Coronary artery (tissue), 2 donors: ENCODE measurements around the gene RASGEF1B.

Source experiments
- DNase-seq: peaks from one replicate; pipeline ENCODE4 v3.0.0-alpha.2; 2017; ENCODE audit warnings: low spot score
- H3K27ac ChIP-seq, 2 donors: fragments of 200-600 bp; sonication (generic); one replicate each; pipeline ENCODE4 v1.5.1; 2016 to 2019
- H3K4me3 ChIP-seq: fragments of 200-600 bp; sonication (generic); 2 replicates; pipeline ENCODE4 v1.5.1; 2016; ENCODE audit warnings: mild to moderate bottlenecking, moderate library complexity
- CTCF ChIP-seq: fragments of 200-600 bp; sonication (generic); IDR thresholded peaks from one replicate; pipeline ENCODE4 v1.5.1; 2019; ENCODE audit warnings: antibody characterized with exemption

Gene RASGEF1B

GRCh38 chr4:81424816-81425755 is 46.6 kb downstream of the RASGEF1B start:
- no peak overlapping the region for H3K4me3 ChIP-seq
- H3K27ac ChIP-seq = no peak overlapping the region
- TF ChIP-seq CTCF = no peak
- DNase-seq = no peak

DNA sequence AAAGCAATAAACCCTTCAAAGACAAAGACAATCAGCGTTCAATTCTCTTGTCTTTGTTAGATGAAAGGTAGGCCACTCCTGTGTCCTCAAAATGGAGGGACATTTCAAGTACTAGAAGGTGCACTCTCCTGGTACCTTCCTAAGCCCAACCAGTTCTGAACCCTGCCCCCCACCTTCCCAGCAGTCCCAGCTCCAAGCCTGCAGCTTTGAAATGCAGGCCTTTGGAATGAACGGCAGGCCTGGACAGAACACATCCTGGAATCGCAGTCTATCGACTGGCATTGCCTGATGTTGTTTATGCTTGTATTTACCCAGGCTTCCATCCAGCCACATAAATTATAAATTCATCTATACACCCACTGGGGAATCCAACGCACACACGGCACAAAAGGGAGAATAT is 47.4 kb downstream of the RASGEF1B start:
- TF ChIP-seq CTCF = no peak
- no peak overlapping the region for H3K4me3 ChIP-seq
- DNase-seq = no peak
- no peak overlapping the region for H3K27ac ChIP-seq

DNA sequence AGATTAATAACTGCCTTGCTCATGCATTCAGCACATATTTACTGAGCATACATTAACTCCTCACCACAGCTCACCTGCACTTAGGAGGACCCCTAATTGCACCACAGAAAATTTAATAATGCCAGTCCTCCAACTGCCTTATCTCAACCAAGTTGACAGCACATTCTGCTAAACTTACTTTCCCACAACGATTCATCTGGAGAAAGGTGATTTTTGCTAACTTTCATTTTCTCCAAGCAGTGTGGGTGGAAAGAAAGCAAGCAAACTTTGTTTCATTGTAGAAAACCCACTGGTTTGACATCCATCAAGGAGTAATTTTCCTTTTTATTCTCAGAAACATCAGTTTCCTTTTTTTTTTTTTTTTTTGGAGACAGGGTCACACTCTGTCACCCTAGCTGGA is 49.1 kb downstream of the RASGEF1B start:
- H3K4me3 ChIP-seq = no peak overlapping the region
- no peak overlapping the region for H3K27ac ChIP-seq
- no peak for DNase-seq
- TF ChIP-seq CTCF = no peak

- DNase-seq = no peak
- Histone ChIP-seq H3K27ac (no peak overlapping the region), H3K4me3 (no peak overlapping the region)
- no peak for TF ChIP-seq CTCF
Observed at GRCh38 chr4:81421346-81422218, 50.1 kb downstream of the RASGEF1B start.

GRCh38 chr4:81418572-81418971 is 53.1 kb downstream of the RASGEF1B start:
- TF ChIP-seq CTCF = no peak
- Histone ChIP-seq H3K4me3 (no peak overlapping the region), H3K27ac (no peak overlapping the region)
- no peak for DNase-seq

GRCh38 chr4:81412946-81413495 is 58.7 kb downstream of the RASGEF1B start:
- no peak for TF ChIP-seq CTCF
- Histone ChIP-seq H3K27ac (no peak overlapping the region), H3K4me3 (no peak overlapping the region)
- DNase-seq = no peak
